ENCODE measurements around the gene IFIT1.

DNA sequence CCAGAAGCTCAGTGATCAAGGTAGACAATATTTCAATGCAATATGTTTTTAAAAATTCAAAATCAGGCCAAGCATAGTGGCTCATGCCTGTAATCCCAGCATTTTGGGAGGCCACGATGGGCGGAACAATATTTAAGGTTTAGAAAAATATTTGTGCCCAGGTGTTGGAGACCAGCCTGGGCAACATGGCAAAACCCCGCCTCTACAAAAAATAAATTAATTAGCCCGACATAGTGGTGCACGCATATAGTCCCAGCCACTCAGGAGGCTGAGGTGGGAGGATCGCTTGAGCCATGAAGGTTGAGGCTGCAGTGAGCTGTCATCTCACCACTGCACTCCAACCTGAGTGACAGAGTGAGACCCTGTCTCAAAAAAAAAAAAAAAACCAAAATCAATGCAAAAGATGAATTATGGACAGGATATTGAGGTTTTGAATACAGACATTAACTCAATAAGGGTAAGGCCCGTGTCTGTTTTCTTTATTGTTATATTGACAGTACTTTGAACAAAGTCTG, 21.0 kb downstream of the IFIT1 start:
- TF ChIP-seq POLR2AphosphoS5 (IDR thresholded peaks at IDR 0.05; ENCODE audit: low read depth, low read length), result no peak
- no peak for TF ChIP-seq TAF1 (IDR thresholded peaks at IDR 0.05; ENCODE audit: borderline replicate concordance, low read depth, low read length)

All from GM12892 (cell line).